GM21360 (cell line): ENCODE data around the gene NADSYN1.
"Not testable (repeated sequence)": the region's sequence is repeated elsewhere in the genome, so short reads cannot be mapped to it uniquely, and the experiment has no call there.

ENCODE experiments used
- ATAC-seq: cut with Tn5 transposase; IDR thresholded peaks from one replicate; pipeline ENCODE4 v1.9.1; 2021; ENCODE audit warnings: mild to moderate bottlenecking, moderate library complexity; ENCODE audit not compliant: unreplicated experiment

NADSYN1 gene

GRCh38 chr11:71453037-71453917 is at the start of gene NADSYN1:
Gene NADSYN1, plus strand, starts transcription at chr11:71453203. Its CDS starts 94 bp downstream, at chr11:71453297.
- peak; percentile 44 for ATAC-seq

GRCh38 chr11:71404209-71404608 is 48.8 kb upstream of the NADSYN1 start:
- no peak for ATAC-seq

- no peak for ATAC-seq
Observed at GRCh38 chr11:71406681-71407080, 46.3 kb upstream of the NADSYN1 start.

- ATAC-seq: no peak
Observed at GRCh38 chr11:71407356-71407755, 45.6 kb upstream of the NADSYN1 start.

- no peak for ATAC-seq
Observed at GRCh38 chr11:71408826-71409225, 44.2 kb upstream of the NADSYN1 start.

- no peak for ATAC-seq
Observed at GRCh38 chr11:71410363-71410966, 42.5 kb upstream of the NADSYN1 start.

- ATAC-seq: no peak
Observed at GRCh38 chr11:71414645-71415044, 38.4 kb upstream of the NADSYN1 start.

- ATAC-seq: peak; percentile 63
Observed at GRCh38 chr11:71418643-71419042, 34.4 kb upstream of the NADSYN1 start.

- no peak for ATAC-seq
Observed at GRCh38 chr11:71420455-71421241, 32.4 kb upstream of the NADSYN1 start.

- no peak for ATAC-seq
Observed at GRCh38 chr11:71421392-71421950, 31.5 kb upstream of the NADSYN1 start.

GRCh38 chr11:71422318-71422717 is 30.7 kb upstream of the NADSYN1 start:
- not testable (repeated sequence) for ATAC-seq

- ATAC-seq: no peak
Observed at GRCh38 chr11:71423181-71423790, 29.7 kb upstream of the NADSYN1 start.

- no peak for ATAC-seq
Observed at GRCh38 chr11:71425409-71425808, 27.6 kb upstream of the NADSYN1 start.

- no peak for ATAC-seq
Observed at GRCh38 chr11:71425860-71426259, 27.1 kb upstream of the NADSYN1 start.

- no peak for ATAC-seq
Observed at GRCh38 chr11:71426413-71426812, 26.6 kb upstream of the NADSYN1 start.

- no peak for ATAC-seq
Observed at GRCh38 chr11:71428861-71429435, 24.1 kb upstream of the NADSYN1 start.

- ATAC-seq: no peak
Observed at GRCh38 chr11:71429701-71430100, 23.3 kb upstream of the NADSYN1 start.

- no peak for ATAC-seq
Observed at GRCh38 chr11:71430166-71430565, 22.8 kb upstream of the NADSYN1 start.

GRCh38 chr11:71431271-71431670 is 21.7 kb upstream of the NADSYN1 start:
- no peak for ATAC-seq
